Activated naive CD4-positive, alpha-beta T cell treated with Interleukin-2 at 50 U/mL for 16 hours (primary cell): ENCODE results near the gene NENF.

Experiments
- DNase-seq: peaks from one replicate; pipeline ENCODE4 v3.0.0-alpha.2; 2020

The NENF gene

GRCh38 chr1:212432272-212432660 lies 454 bp upstream of the NENF start:
- no peak for DNase-seq

- no peak for DNase-seq
Measured at GRCh38 chr1:212433577-212434462, 1.1 kb downstream of the NENF start.

- no peak for DNase-seq
Measured at GRCh38 chr1:212434992-212435391, 2.3 kb downstream of the NENF start.

GRCh38 chr1:212437179-212437798 lies 4.6 kb downstream of the NENF start:
- DNase-seq = no peak

- DNase-seq = no peak
Measured at GRCh38 chr1:212438831-212439237, 6.1 kb downstream of the NENF start.

- no peak for DNase-seq
Measured at GRCh38 chr1:212440419-212440818, 7.7 kb downstream of the NENF start.

- no peak for DNase-seq
Measured at GRCh38 chr1:212442408-212442807, 9.7 kb downstream of the NENF start.

GRCh38 chr1:212446333-212446732 lies 13.6 kb downstream of the NENF start:
- no peak for DNase-seq

- DNase-seq = no peak
Measured at GRCh38 chr1:212447478-212447877, 14.8 kb downstream of the NENF start.

- DNase-seq = no peak
Measured at GRCh38 chr1:212450331-212450881, 17.7 kb downstream of the NENF start.

- no peak for DNase-seq
Measured at GRCh38 chr1:212451416-212452322, 18.9 kb downstream of the NENF start.

- no peak for DNase-seq
Measured at GRCh38 chr1:212452323-212453155, 19.8 kb downstream of the NENF start.

- DNase-seq = no peak
Measured at GRCh38 chr1:212453156-212453857, 20.6 kb downstream of the NENF start.

- DNase-seq = no peak
Measured at GRCh38 chr1:212454741-212455140, 22.0 kb downstream of the NENF start.

GRCh38 chr1:212455401-212455800 lies 22.7 kb downstream of the NENF start:
- no peak for DNase-seq

- peak; percentile 85 for DNase-seq
Measured at GRCh38 chr1:212455803-212456528, 23.2 kb downstream of the NENF start.

GRCh38 chr1:212457740-212458338 lies 25.1 kb downstream of the NENF start:
- peak; percentile 63 for DNase-seq

- no peak for DNase-seq
Measured at GRCh38 chr1:212458817-212459216, 26.1 kb downstream of the NENF start.

- DNase-seq = no peak
Measured at GRCh38 chr1:212459656-212460055, 26.9 kb downstream of the NENF start.

- no peak for DNase-seq
Measured at GRCh38 chr1:212460376-212460775, 27.7 kb downstream of the NENF start.
